Brain microvascular endothelial cell (primary cell): ENCODE results near the gene TEKT3.

Source experiments
- DNase-seq: peaks from one replicate; pipeline ENCODE4 v3.0.0-alpha.2; 2020
- H3K27ac ChIP-seq: fragments of 250-450 bp; sonication (Bioruptor Pico); 2 replicates; pipeline ENCODE4 v1.5.1; 2020; ENCODE audit warnings: mild to moderate bottlenecking, moderate library complexity
- H3K27me3 ChIP-seq: fragments of 250-450 bp; sonication (Bioruptor Pico); replicated peaks from 2 replicates; pipeline ENCODE4 v1.5.1; 2020; ENCODE audit warnings: mild to moderate bottlenecking
- H3K36me3 ChIP-seq: fragments of 250-450 bp; sonication (Bioruptor Pico); replicated peaks from 2 replicates; pipeline ENCODE4 v1.5.1; 2020; ENCODE audit warnings: mild to moderate bottlenecking
- H3K4me3 ChIP-seq: 2 replicates; pipeline ENCODE4 v1.5.1; 2011; ENCODE audit warnings: low read depth, mild to moderate bottlenecking, control low read depth, low read length, moderate library complexity
- in situ Hi-C: cut with HindIII; loops from 2 replicates; pipeline ENCODE4 v1.10.0; 2017; ENCODE audit warnings: low sequenced_read_pairs, low pct_ligation_motif_present
- TF ChIP-seq, protein P1 (sequence below): IDR thresholded peaks from 2 replicates; pipeline ENCODE4 v1.5.1; 2011; ENCODE audit warnings: low read depth, mild to moderate bottlenecking, moderate library complexity, low read length, control low read depth, inconsistent platforms; ENCODE audit errors: missing control alignments

Gene TEKT3

DNA sequence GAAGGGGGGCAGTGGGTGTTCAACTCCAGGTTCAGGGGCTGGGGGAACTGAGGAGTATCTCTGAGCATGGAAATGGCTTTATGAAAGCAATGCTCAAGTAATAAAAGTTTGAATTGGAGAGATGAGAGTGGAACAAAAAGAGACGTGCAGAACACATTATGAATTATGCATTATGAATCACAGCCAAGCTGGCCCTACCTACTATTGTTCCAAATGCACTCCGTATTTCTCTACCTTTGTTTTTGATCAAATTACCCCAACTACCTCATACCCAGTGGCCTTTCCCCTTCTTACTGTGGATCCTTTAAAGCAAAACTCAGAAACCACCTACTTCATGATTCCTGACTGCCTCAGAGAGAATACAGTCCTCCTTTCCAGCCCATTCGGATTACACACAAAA lies 38.1 kb downstream of the TEKT3 start:
- H3K36me3 ChIP-seq: no peaks in the 10 kb centered on the region
- no peak overlapping the region for H3K27ac ChIP-seq
- H3K4me3 ChIP-seq: no peak overlapping the region
- no peak for DNase-seq
- TF ChIP-seq, protein P1, sequence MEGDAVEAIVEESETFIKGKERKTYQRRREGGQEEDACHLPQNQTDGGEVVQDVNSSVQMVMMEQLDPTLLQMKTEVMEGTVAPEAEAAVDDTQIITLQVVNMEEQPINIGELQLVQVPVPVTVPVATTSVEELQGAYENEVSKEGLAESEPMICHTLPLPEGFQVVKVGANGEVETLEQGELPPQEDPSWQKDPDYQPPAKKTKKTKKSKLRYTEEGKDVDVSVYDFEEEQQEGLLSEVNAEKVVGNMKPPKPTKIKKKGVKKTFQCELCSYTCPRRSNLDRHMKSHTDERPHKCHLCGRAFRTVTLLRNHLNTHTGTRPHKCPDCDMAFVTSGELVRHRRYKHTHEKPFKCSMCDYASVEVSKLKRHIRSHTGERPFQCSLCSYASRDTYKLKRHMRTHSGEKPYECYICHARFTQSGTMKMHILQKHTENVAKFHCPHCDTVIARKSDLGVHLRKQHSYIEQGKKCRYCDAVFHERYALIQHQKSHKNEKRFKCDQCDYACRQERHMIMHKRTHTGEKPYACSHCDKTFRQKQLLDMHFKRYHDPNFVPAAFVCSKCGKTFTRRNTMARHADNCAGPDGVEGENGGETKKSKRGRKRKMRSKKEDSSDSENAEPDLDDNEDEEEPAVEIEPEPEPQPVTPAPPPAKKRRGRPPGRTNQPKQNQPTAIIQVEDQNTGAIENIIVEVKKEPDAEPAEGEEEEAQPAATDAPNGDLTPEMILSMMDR: no peak
- H3K27me3 ChIP-seq: no peaks in the 10 kb centered on the region
- in situ Hi-C loops: no loop called here

DNA sequence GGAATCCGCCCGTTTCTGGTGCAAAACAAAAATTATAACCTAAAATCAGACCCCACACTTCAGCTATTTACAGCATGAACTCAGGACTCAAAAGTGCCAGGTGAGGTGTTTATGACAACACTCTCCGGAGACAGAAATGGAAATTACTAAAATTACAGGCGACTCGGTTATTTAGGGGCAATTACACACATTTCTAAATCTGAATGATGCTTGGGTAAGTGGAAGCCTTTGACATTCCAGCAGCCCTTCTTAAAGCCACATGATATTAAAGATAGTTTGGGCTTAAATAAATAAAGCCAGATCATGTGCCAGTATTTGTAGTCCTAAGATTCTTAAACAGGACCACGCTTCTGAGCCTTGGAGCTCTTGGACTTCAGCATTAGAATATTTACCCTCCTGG lies 39.6 kb downstream of the TEKT3 start:
- H3K27me3 ChIP-seq: no peaks in the 10 kb centered on the region
- no peaks in the 10 kb centered on the region for H3K36me3 ChIP-seq
- in situ Hi-C loops: no loop called here
- DNase-seq: no peak
- TF ChIP-seq, protein P1: no peak
- H3K4me3 ChIP-seq: no peak overlapping the region
- no peak overlapping the region for H3K27ac ChIP-seq

DNA sequence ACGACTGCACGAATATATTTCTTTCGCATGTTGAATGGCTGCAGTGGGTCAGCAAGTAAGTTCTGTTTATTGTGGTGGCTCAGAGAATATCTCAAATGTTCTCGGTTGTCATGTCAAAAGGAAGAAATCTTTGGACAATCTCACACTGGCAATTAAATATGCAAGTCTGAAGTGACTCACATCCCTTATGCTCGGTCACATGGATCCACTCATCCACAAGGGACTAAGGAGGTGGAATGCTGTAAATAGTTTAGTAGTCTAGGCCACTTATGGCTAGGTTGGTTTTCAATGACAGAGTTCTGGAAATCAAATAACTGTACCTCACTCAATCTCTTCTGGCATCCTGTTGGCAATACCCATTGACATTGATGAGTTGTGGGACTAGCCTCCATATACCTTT lies 43.2 kb downstream of the TEKT3 start:
- TF ChIP-seq, protein P1: no peak
- no peaks in the 10 kb centered on the region for H3K27me3 ChIP-seq
- no peak overlapping the region for H3K4me3 ChIP-seq
- H3K27ac ChIP-seq: no peak overlapping the region
- no peaks in the 10 kb centered on the region for H3K36me3 ChIP-seq
- in situ Hi-C loops: loop anchor here (25.0 kb wide), 1 partner anchor 189 kb away; no protein-coding TSS in a partner anchor
- DNase-seq: peak; percentile 61

DNA sequence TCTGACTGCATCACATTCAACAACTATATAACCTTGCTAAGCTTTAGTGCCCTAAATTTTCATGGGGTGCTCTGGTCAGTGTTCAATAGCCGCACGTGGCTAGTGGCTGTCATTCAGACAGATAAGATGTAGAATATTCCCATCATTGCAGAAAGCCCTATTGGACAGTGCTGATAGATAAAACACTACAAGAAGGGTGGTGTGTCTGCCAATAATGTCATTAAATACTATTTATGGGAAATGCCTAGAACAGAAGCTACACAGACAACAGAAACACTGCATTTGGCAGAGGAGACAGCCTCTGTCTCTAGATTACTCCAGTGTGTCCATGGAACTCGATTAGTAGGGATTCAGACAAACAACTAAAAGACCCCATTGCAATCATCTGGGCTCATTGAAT lies 47.8 kb downstream of the TEKT3 start:
- DNase-seq: no peak
- Histone ChIP-seq H3K27ac (no peak overlapping the region), H3K4me3 (no peak overlapping the region), H3K27me3 (no peaks in the 10 kb centered on the region), H3K36me3 (no peaks in the 10 kb centered on the region)
- in situ Hi-C loops: loop anchor here (25.0 kb wide), 1 partner anchor 194 kb away; no protein-coding TSS in a partner anchor
- TF ChIP-seq, protein P1: no peak

DNA sequence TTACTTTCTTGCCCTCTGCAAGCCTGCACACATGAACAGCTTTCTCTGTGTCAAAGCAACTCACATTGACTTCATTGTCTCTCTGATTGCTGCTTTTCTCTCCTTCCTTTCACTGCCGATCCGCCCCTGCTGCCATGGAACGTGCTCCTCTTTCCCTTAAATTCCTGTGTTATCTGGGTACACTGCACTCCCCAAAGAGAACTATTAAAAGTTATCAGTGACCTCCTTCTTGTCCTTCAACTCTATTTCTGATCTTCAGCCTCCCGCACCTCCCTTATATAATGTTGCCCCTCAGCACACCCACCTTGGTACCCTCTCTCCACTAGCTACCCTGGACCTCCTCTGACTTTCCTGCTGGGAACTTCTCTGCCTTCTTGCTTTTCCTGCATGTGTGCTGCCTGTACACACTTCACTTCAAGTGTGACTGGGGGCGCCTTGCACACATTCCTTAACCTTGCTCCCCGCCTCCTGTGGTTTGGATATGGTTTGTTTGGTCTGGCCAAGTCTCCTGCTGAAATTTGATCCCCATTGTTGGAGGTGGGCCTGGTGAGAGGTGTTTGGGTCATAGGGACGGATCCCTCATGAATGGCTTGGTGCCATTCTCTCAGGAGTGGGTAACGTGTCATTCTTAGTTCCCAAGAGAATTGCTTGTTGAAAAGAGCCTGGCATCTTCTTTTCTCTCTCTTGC lies 49.6 kb downstream of the TEKT3 start:
- Histone ChIP-seq H3K27ac (no peak overlapping the region), H3K36me3 (no peaks in the 10 kb centered on the region), H3K27me3 (no peaks in the 10 kb centered on the region), H3K4me3 (no peak overlapping the region)
- TF ChIP-seq, protein P1: no peak
- DNase-seq: no peak
- in situ Hi-C loops: loop anchor here (25.0 kb wide), 1 partner anchor 195 kb away; no protein-coding TSS in a partner anchor

DNA sequence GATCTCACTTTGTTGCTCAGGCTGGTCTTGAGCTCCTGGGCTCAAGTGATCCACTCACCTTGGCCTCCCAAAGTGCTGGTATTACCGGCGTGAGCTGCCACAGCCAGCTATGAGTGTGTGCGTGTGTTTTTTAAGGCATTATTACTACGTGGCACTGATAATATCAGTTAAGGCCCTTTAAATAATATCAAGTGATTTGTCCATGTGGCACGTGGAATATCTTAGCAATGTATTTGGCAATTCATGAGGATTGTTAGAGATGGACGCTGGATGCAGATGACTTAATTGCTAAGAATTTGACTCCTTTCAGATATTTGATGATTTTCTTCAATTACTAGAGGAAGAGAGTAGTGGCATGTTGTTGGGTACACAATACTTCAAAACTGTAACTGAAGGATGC lies 50.8 kb downstream of the TEKT3 start:
- no peaks in the 10 kb centered on the region for H3K36me3 ChIP-seq
- H3K27ac ChIP-seq: no peak overlapping the region
- no peak overlapping the region for H3K4me3 ChIP-seq
- no peaks in the 10 kb centered on the region for H3K27me3 ChIP-seq
- in situ Hi-C loops: loop anchor here (25.0 kb wide), 1 partner anchor 197 kb away; no protein-coding TSS in a partner anchor
- DNase-seq: no peak
- TF ChIP-seq, protein P1: no peak
